Measurements from ENCODE around the gene ATP5IF1. TPM values are rescaled to one million over a fixed set of nuclear protein-coding genes. Genes with fewer than 3 reads are reported as not detected.
A peak's percentile ranks its signal among the peaks of the same experiment; 100 is the strongest.

Gene ATP5IF1
- total and polyA plus RNA-seq, 3 experiments from 2014 or later: 135 to 538 (median 139) TPM

GRCh38 chr1:28241638-28242241 is 5.8 kb downstream of the ATP5IF1 start:
- peak overlapping the region in 1 of 8 donors; percentile 6 for H3K27ac Mint-ChIP-seq
- Histone ChIP-seq H3K9me3 (ENCODE audit: low read length) (no peaks in the 10 kb centered on the region), H3K4me1 (ENCODE audit: insufficient read depth, low read length) (peaks cover 50% of the 10 kb centered on the region), H3K27me3 (ENCODE audit: insufficient read depth, low read length, poor library complexity, severe bottlenecking) (no peaks in the 10 kb centered on the region), H3K4me3 (ENCODE audit: low read length) (no peak overlapping the region), H3K27ac (ENCODE audit: low read depth, low read length) (no peak overlapping the region), H3K36me3 (ENCODE audit: insufficient read depth, low read length) (peaks cover 8% of the 10 kb centered on the region)
- no peaks in the 10 kb centered on the region for H3K27me3 Mint-ChIP-seq
- no peak overlapping the region for H3K4me3 Mint-ChIP-seq
- peaks cover 0 to 10% (median 0%) of the 10 kb centered on the region in 3 donors for H3K36me3 Mint-ChIP-seq
- H3K4me1 Mint-ChIP-seq: peaks cover 24 to 35% (median 32%) of the 10 kb centered on the region in 3 donors
- ChIA-PET CTCF (no interaction called here), POLR2A (no interaction called here)
- no peak for DNase-seq
- no peaks in the 10 kb centered on the region for H3K9me3 Mint-ChIP-seq

- Mint-ChIP-seq H3K36me3 (peaks cover 0 to 10% (median 0%) of the 10 kb centered on the region in 3 donors), H3K27ac (peak overlapping the region; percentile 74 to 98 (median 88)), H3K9me3 (no peaks in the 10 kb centered on the region), H3K27me3 (no peaks in the 10 kb centered on the region), H3K4me1 (peaks cover 40 to 51% (median 48%) of the 10 kb centered on the region in 3 donors), H3K4me3 (peak overlapping the region; percentile 50 to 84 (median 71))
- ChIA-PET CTCF (interaction anchor here (1.1 kb wide), 1 partner anchor 16 kb away, joined by 3 read pairs; no protein-coding TSS in a partner anchor), POLR2A (interaction anchor here (0.6 to 5.5 kb wide), 4 partner anchors 8 to 152 kb away, joined by 3 to 66 read pairs (median 3); partner anchors contain the start of gene ATP5IF1)
- Histone ChIP-seq H3K27me3 (ENCODE audit: insufficient read depth, low read length, poor library complexity, severe bottlenecking) (no peaks in the 10 kb centered on the region), H3K4me3 (ENCODE audit: low read length) (no peak overlapping the region), H3K36me3 (ENCODE audit: insufficient read depth, low read length) (no peaks in the 10 kb centered on the region), H3K27ac (ENCODE audit: low read depth, low read length) (no peak overlapping the region), H3K4me1 (ENCODE audit: insufficient read depth, low read length) (peaks cover 50% of the 10 kb centered on the region), H3K9me3 (ENCODE audit: low read length) (no peaks in the 10 kb centered on the region)
- DNase-seq: peak in 1 of 5 donors; percentile 43
Measured at GRCh38 chr1:28243685-28244311, 7.9 kb downstream of the ATP5IF1 start.

- DNase-seq: no peak
- Mint-ChIP-seq H3K27ac (peak overlapping the region; percentile 74 to 100 (median 95)), H3K4me3 (peak overlapping the region in 6 of 7 donors; percentile 77 to 84 (median 80)), H3K27me3 (no peaks in the 10 kb centered on the region), H3K4me1 (peaks cover 48 to 57% (median 56%) of the 10 kb centered on the region in 3 donors), H3K9me3 (no peaks in the 10 kb centered on the region), H3K36me3 (peaks cover 0 to 6% (median 0%) of the 10 kb centered on the region in 3 donors)
- Histone ChIP-seq H3K4me1 (ENCODE audit: insufficient read depth, low read length) (peaks cover 59% of the 10 kb centered on the region), H3K27me3 (ENCODE audit: insufficient read depth, low read length, poor library complexity, severe bottlenecking) (no peaks in the 10 kb centered on the region), H3K9me3 (ENCODE audit: low read length) (no peaks in the 10 kb centered on the region), H3K27ac (ENCODE audit: low read depth, low read length) (no peak overlapping the region), H3K4me3 (ENCODE audit: low read length) (no peak overlapping the region), H3K36me3 (ENCODE audit: insufficient read depth, low read length) (no peaks in the 10 kb centered on the region)
- POLR2A ChIA-PET: interaction anchor here (0.7 to 5.5 kb wide), 4 partner anchors 9 to 153 kb away, joined by 3 to 66 read pairs (median 14); partner anchors contain the start of genes ATP5IF1 and MED18
- CTCF ChIA-PET: interaction anchor here (0.6 to 4.9 kb wide), 4 partner anchors 7 to 133 kb away, joined by 3 to 38 read pairs (median 4); partner anchors contain the start of gene ATP5IF1
Measured at GRCh38 chr1:28244549-28245251, 8.8 kb downstream of the ATP5IF1 start.

- Histone ChIP-seq H3K36me3 (ENCODE audit: insufficient read depth, low read length) (no peaks in the 10 kb centered on the region), H3K4me3 (ENCODE audit: low read length) (peak overlapping the region; percentile 76), H3K9me3 (ENCODE audit: low read length) (no peaks in the 10 kb centered on the region), H3K27me3 (ENCODE audit: insufficient read depth, low read length, poor library complexity, severe bottlenecking) (no peaks in the 10 kb centered on the region), H3K27ac (ENCODE audit: low read depth, low read length) (peak overlapping the region; percentile 93), H3K4me1 (ENCODE audit: insufficient read depth, low read length) (peaks cover 62% of the 10 kb centered on the region)
- Mint-ChIP-seq H3K27me3 (no peaks in the 10 kb centered on the region), H3K4me1 (peaks cover 48 to 60% (median 58%) of the 10 kb centered on the region in 3 donors), H3K9me3 (no peaks in the 10 kb centered on the region), H3K27ac (peak overlapping the region; percentile 88 to 99 (median 95)), H3K36me3 (peaks cover 0 to 2% (median 0%) of the 10 kb centered on the region in 3 donors), H3K4me3 (peak overlapping the region; percentile 84 to 93 (median 86))
- POLR2A ChIA-PET: interaction anchor here (0.5 to 5.5 kb wide), 12 partner anchors 10 to 668 kb away, joined by 3 to 66 read pairs (median 4); partner anchors contain the start of genes ATP5IF1, EPB41, MED18 and SESN2
- CTCF ChIA-PET: interaction anchor here (1.3 to 4.9 kb wide), 6 partner anchors 9 to 157 kb away, joined by 3 to 38 read pairs (median 6); partner anchors contain the start of genes ATP5IF1, EYA3 and MED18
- DNase-seq: peak in 4 of 5 donors; percentile 31 to 87 (median 77)
Measured at GRCh38 chr1:28246427-28246832, 10.5 kb downstream of the ATP5IF1 start.

DNA sequence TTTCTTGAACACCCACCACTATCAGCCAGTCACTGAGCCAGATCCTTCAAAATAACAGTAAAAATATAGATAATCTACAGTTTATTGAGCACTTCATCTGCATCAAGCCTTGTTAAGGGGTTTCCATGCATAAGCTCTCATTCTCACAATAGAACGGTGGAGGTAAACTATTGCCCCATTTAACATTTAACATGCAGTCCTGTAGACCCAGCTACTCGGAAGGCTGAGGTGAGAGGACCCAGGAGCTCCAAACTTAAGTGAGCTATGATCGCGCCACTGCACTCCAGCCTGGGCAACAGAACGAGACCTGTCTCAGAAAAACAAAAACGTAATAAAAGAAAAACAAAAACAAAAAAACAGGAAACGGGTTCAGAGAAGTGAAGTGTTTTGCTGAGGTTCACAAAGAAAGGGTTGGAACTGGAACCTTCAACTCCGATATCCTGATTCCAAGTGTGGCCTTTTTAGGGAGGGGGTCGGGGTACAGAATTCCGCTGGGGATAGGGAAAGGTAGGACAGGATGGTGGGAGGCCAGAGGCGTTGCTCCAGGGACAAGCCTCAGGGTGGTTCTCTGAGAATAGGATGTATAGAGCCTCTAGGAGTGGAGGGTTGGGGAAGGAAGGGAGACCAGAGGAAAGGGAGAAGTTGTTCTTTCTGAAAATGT is 11.8 kb downstream of the ATP5IF1 start:
- H3K4me3 Mint-ChIP-seq: peak overlapping the region; percentile 84 to 93 (median 86)
- Histone ChIP-seq H3K27me3 (ENCODE audit: insufficient read depth, low read length, poor library complexity, severe bottlenecking) (no peaks in the 10 kb centered on the region), H3K9me3 (ENCODE audit: low read length) (no peaks in the 10 kb centered on the region), H3K4me3 (ENCODE audit: low read length) (peak overlapping the region; percentile 76), H3K27ac (ENCODE audit: low read depth, low read length) (peak overlapping the region; percentile 88), H3K36me3 (ENCODE audit: insufficient read depth, low read length) (no peaks in the 10 kb centered on the region), H3K4me1 (ENCODE audit: insufficient read depth, low read length) (peaks cover 61% of the 10 kb centered on the region)
- DNase-seq: no peak
- ChIA-PET POLR2A (interaction anchor here (0.5 to 5.5 kb wide), 6 partner anchors 8 to 333 kb away, joined by 3 to 66 read pairs (median 17); partner anchors contain the start of genes ATP5IF1, MED18 and SESN2), CTCF (interaction anchor here (0.7 to 4.9 kb wide), 34 partner anchors 10 to 634 kb away, joined by 3 to 38 read pairs (median 5); partner anchors contain the start of genes ATP5IF1, DNAJC8, EYA3 and MED18)
- H3K27me3 Mint-ChIP-seq: no peaks in the 10 kb centered on the region
- peak overlapping the region; percentile 88 to 99 (median 95) for H3K27ac Mint-ChIP-seq
- H3K4me1 Mint-ChIP-seq: peaks cover 47 to 59% (median 57%) of the 10 kb centered on the region in 3 donors
- peaks cover 0 to 2% (median 0%) of the 10 kb centered on the region in 3 donors for H3K36me3 Mint-ChIP-seq
- no peaks in the 10 kb centered on the region for H3K9me3 Mint-ChIP-seq

DNA sequence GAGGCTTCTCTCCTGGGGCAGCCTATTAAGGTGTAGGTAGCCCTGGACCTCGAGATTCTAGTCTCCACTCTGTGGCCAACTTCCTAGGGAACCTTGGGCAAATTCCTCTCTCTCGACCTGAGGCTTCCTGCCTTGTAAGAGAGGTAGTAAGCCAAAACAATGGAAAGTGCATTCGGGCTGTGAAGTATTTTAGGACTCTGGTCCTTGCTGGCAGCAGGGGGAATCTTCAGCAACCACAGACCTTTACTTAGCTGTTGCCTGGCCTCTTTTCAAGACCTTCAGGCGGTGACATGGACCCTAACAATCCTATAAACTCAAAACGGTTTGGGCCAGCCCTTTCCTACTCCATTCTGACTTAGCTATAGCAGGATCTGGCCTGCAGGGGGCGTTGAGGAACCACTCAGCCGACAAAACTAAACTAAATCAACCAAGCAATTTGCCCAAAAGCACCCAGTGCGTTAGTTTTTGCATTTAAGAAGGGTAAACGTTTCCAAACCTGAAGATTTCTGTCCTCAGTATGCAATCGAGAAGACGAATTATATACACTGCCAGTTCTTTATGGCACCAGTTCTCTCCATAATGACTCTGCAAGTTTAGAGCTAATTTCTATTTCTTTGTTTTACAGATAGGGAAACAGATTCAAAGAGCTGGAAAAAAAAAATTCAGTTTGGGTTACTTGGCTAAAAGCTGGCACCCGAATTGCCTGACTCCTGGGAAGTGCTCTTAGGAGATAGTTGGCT is 12.5 kb downstream of the ATP5IF1 start:
- ChIA-PET CTCF (interaction anchor here (0.6 to 4.9 kb wide), 47 partner anchors 9 to 634 kb away, joined by 3 to 38 read pairs (median 5); partner anchors contain the start of genes ATP5IF1, DNAJC8, EYA3 and MED18), POLR2A (interaction anchor here (1.1 to 5.5 kb wide), 7 partner anchors 8 to 333 kb away, joined by 3 to 66 read pairs (median 13); partner anchors contain the start of genes ATP5IF1, MED18, RCC1 and SESN2)
- no peaks in the 10 kb centered on the region for H3K9me3 Mint-ChIP-seq
- Histone ChIP-seq H3K9me3 (ENCODE audit: low read length) (no peaks in the 10 kb centered on the region), H3K4me3 (ENCODE audit: low read length) (peak overlapping the region; percentile 76), H3K27me3 (ENCODE audit: insufficient read depth, low read length, poor library complexity, severe bottlenecking) (no peaks in the 10 kb centered on the region), H3K4me1 (ENCODE audit: insufficient read depth, low read length) (peaks cover 54% of the 10 kb centered on the region), H3K36me3 (ENCODE audit: insufficient read depth, low read length) (no peaks in the 10 kb centered on the region), H3K27ac (ENCODE audit: low read depth, low read length) (peak overlapping the region; percentile 88)
- H3K36me3 Mint-ChIP-seq: peaks cover 0 to 2% (median 0%) of the 10 kb centered on the region in 3 donors
- H3K4me1 Mint-ChIP-seq: peaks cover 43 to 53% (median 51%) of the 10 kb centered on the region in 3 donors
- peak; percentile 71 to 85 (median 75) for DNase-seq
- peak overlapping the region; percentile 50 to 89 (median 84) for H3K4me3 Mint-ChIP-seq
- peak overlapping the region; percentile 88 to 99 (median 95) for H3K27ac Mint-ChIP-seq
- no peaks in the 10 kb centered on the region for H3K27me3 Mint-ChIP-seq

Measured in CD8-positive, alpha-beta memory T cell (primary cell).